Sciatic nerve (tissue), 2 donors: ENCODE results near the gene GARRE1. TPM values are rescaled to one million over a fixed set of nuclear protein-coding genes. Genes with fewer than 3 reads are reported as not detected.
A peak's percentile ranks its signal among the peaks of the same experiment; 100 is the strongest.
"Not testable (repeated sequence)": the region's sequence is repeated elsewhere in the genome, so short reads cannot be mapped to it uniquely, and the experiment has no call there.

Experiments used
- ATAC-seq: fragments of 200-7000 bp; cut with Tn5 transposase; one replicate; pipeline ENCODE4 v1.9.1; 2020; ENCODE audit warnings: mild to moderate bottlenecking, moderate library complexity
- DNase-seq: peaks from one replicate; pipeline ENCODE4 v3.0.0-alpha.2; 2020; ENCODE audit warnings: low spot score
- intact Hi-C: fragments of 100-400 bp; cut with DNase I; formaldehyde crosslinking; loops from one replicate; pipeline ENCODE4 v1.14.2; 2022
- total RNA-seq: library from RNA; stranded (reverse); fragmentation: NEBNext Ultra II Directional; extraction: Animal tissue kit (Norgen Biotek cat#: 25700); gene quantifications from one replicate; pipeline ENCODE4 v1.2.1, GENCODE V29; 2021
- donor health status: DM: no; HTN: no; CAD: no.
- donor health status: DM: no; HTN: no; CAD: no.

GARRE1 gene, protein sequence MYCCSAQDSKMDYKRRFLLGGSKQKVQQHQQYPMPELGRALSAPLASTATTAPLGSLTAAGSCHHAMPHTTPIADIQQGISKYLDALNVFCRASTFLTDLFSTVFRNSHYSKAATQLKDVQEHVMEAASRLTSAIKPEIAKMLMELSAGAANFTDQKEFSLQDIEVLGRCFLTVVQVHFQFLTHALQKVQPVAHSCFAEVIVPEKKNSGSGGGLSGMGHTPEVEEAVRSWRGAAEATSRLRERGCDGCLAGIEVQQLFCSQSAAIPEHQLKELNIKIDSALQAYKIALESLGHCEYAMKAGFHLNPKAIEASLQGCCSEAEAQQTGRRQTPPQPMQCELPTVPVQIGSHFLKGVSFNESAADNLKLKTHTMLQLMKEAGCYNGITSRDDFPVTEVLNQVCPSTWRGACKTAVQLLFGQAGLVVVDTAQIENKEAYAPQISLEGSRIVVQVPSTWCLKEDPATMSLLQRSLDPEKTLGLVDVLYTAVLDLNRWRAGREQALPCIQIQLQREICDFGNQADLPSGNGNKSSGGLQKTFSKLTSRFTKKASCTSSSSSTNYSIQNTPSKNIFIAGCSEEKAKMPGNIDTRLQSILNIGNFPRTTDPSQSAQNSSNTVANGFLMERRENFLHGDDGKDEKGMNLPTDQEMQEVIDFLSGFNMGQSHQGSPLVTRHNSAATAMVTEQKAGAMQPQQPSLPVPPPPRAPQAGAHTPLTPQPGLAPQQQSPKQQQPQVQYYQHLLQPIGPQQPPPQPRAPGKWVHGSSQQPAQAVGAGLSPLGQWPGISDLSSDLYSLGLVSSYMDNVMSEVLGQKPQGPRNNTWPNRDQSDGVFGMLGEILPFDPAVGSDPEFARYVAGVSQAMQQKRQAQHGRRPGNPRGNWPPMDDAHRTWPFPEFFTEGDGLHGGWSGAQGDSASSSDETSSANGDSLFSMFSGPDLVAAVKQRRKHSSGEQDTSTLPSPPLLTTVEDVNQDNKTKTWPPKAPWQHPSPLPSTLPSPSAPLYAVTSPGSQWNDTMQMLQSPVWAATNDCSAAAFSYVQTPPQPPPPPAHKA (N-terminal part only)
- 59.9 TPM for total RNA-seq

DNA sequence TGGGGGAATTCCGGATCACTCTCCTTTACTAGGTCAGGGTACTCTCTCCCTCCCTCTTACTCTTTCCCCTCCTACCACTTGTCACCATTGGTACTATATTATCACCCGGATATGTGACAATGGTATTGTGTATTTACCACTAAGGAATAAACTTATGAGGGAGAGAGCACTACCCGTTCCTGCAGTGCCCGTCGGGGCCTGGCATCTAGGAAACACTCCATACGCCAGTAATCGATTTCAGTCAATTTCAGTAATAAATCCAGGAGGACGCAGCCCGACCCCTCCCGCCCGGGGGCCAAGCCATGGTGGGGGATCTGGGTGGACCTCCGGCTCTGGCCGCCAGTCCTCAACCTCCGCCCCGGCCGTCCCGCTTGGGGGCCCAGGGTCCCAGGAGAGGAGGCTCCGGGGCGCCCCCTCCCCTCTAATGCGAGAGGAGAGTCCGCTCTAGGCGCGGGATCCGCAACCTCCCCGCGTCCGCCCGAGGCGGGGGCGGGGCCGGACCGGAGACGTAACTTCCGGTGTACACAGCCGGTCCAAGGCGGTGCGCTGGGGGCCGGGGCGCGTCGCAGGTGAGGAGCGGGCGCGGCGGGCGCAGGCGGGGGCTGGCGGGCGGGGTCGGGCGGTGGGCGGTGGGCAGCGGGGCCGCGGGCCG lies at the start of gene GARRE1:
GARRE1 (plus strand) TSS at position 509 of the 652 bp plus-strand sequence. CDS start 45,920 bp downstream, outside the sequence.
- ATAC-seq (peak; percentile 97), DNase-seq (peak; percentile 95)
- intact Hi-C loops = no loop called here

DNA sequence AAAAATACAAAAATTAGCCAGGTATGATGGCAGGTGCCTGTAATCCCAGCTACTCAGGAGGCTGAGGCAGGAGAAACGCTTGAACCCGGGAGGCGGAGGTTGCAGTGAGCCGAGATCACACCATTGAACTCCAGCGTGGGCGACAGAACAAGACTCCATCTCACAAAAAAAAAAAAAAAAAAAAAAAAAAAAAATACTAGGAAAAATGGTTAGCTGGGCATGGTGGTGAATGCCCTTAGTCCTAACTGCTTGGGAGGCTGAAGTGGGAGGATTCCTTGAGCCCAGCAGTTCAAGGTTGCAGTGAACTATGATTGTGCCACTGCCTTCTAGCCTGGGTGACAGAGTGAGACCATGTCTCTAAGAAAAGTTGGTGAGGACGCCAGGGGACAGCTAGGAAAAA lies 49.0 kb upstream of the GARRE1 start:
- DNase-seq, intact Hi-C loops, ATAC-seq: not testable (repeated sequence)

DNA sequence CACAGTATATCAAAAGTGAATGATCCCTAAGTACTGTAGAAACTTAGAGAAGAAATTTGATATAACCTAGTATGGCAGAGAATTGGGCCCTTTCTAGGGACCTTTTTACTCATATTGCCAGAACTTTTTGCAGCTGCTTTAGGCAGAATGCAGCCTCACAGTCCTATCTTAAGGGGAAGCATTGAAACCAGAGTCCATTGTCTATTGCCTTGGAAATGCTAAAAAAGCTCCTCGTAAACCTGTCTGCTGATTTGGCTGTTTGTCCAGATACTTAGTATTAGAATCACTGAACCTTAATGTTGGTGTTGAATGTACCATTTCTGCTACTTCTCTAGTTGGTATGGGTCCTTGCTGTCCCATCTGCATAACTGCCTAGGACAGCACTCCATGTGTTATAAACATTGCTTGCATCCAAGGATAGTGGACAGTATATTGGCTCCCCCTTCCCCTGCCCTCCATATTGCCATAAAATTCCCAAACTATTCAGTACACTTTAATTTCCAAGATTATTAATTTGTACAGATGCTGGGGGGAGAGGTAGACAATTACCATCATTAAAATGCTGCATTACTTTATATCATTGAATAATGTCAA lies 46.0 kb upstream of the GARRE1 start:
- DNase-seq = no peak

DNA sequence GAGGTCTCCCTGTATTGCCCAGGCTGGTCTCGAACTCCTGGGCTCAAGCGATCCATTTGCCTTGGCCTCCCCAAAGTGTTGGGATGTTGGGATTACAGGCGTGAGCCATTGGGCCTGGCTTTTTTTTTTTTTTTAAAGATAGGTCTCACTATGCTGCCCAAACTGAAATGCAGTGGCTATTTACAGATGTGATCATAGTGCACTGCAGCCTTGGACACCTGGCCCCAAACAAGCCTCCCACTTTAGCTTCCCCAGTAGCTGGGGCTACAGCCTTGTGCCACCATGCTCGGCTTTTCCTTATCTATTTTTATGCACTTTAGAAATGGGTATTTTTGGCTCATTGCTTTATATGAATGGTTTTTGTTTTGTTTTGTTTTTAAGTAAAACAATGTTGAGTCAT lies 44.6 kb upstream of the GARRE1 start:
- DNase-seq (no peak), ATAC-seq (no peak)
- intact Hi-C loops = no loop called here

More for the DNA sequence above, 46.0 kb upstream of the GARRE1 start:
- intact Hi-C loops = no loop called here
- no peak for ATAC-seq

DNA sequence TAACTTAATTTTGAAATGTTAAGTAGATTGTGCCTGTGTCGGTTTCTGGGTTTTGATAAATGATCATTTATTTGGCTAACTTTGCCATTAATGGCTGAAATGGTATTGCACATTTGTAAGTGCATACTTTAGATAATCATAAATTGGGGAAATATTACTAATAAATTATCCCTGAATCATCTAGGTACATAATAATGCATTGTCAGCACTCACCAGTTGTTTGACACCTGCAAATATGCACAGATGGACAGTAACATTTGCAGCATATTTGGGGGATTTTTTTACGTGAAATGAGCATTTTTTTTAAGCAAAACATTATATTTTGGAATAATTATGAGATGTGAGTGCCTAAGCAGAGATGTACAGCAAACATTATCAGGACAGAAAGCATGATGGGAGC lies 41.1 kb upstream of the GARRE1 start:
- DNase-seq (no peak), ATAC-seq (no peak)
- intact Hi-C loops = no loop called here

DNA sequence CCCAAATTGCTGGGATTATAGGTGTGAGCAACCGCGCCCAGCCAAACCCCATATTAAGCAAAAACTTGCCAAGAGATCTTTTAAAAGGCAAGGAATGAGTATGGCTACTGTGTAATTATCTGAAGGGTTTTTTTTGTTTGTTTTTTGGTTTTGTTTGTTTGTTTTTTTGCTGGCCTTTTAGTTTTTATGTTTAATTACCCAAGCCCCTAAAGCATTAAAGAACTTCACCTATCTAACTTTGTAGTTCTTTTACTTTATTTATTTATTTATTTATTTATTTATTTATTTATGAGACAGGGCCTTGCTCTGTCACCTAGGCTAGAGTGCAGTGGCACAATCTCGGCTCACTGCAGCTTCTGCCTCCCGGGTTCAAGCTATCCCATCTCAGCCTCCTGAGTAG lies 40.3 kb upstream of the GARRE1 start:
- intact Hi-C loops = no loop called here
- ATAC-seq (no peak), DNase-seq (no peak)

DNA sequence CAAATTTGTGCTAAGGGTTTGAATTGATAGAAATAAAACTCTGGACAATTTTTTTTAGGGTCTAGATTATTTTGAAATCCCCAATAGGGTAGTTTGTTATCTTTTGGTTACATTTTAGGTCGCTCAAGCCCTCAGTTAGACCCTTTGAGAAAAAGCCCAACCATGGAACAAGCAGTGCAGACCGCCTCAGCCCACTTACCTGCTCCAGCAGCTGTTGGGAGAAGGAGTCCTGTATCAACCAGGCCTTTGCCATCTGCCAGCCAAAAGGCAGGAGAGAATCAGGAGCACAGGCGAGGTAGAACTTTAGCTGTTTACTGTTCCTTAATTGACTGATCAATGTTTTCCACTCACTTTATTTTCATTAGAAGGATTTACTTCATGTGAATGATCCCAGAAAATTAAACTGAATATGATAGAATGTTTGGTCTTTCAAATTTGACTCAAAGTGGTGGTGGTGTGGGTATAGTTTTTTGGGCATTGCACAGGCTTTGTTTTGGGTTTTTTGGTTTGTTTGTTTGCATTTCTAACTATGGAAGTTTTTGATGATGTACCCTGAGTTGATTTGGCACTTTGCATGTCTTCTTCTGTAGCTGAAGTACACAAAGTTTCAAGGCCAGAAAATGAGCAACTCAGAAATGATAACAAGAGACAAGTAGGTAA lies 39.2 kb upstream of the GARRE1 start:
- intact Hi-C loops = no loop called here
- DNase-seq = no peak
- ATAC-seq = no peak

DNA sequence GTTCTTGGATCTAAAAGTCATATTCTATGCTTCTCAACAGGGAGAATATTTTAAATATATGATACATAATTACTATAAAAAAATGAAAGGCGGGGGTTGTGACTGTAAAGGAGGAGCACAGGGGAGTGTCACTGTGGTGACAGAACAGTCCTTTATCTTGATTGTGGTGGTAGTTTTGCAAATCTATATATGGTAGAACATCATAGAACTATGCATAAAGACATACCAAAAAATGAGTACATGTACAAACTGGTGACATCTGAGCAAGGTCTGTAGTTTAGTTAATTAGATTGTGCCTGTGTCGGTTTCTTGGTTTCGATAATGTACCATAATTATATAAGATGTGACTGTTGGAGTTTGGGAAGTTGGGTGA lies 38.7 kb upstream of the GARRE1 start:
- no peak for ATAC-seq
- intact Hi-C loops = no loop called here
- DNase-seq = no peak

DNA sequence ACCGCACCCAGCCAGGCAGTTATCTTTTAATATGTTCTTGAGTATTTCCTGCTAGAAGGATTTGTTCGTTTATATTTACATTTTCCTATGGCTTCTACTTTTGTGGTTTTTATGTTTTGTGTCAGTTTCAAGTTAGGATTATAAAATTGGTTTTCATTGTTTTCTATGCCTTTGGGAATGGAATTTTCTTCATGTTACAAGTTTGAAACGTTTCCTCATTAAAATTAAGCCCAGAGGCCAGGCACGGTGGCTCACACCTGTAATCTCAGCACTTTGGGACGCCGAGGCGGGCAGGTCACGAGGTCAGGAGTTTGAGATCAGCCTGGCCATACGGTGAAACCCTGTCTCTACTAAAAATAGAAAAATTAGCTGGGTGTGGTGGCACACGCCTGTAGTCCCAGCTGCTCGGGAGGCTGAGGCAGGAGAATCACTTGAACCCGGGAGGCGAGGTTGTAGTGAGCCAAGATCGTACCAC lies 37.6 kb upstream of the GARRE1 start:
- DNase-seq, intact Hi-C loops, ATAC-seq: not testable (repeated sequence)

DNA sequence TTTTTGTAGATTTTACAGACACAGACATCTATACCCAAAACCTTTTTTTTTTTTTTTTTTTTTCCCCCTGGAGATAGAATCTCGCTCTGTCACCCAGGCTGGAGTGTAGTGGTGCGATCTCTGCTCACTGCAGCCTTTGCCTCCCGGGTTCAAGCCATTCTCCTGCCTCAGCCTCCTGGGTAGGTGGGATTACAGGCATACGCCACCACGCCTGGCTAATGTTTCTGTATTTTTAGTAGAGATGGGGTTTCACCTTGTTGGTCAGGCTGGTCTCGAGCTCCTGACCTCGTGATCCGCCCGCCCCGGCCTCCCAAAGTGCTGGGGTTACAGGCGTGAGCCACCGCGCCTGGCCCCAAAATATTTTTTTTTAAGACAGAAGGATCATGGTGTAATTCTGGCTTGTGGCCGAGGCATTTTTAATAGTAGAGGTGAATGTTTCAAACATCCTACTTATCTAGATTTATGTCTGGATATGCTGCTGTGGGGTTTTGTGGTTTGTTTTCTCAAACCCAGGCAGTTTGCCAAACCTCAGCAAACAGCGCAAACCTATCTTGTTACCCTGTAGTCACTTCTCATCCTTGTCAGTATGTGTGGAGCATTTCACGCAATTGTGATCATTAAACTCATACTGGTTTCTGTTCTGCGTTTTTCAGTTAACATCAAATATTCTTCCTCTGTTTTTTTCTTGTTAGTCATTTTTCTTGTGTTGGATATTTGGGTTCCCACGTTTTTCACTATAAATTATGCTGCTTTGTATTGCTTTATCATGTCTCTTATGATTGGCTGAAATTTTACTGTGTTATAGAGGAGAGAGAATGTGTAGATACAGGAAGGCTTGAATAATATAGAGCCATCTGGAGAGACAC lies 36.2 kb upstream of the GARRE1 start:
- intact Hi-C loops = no loop called here
- ATAC-seq = peak; percentile 84
- DNase-seq = no peak

DNA sequence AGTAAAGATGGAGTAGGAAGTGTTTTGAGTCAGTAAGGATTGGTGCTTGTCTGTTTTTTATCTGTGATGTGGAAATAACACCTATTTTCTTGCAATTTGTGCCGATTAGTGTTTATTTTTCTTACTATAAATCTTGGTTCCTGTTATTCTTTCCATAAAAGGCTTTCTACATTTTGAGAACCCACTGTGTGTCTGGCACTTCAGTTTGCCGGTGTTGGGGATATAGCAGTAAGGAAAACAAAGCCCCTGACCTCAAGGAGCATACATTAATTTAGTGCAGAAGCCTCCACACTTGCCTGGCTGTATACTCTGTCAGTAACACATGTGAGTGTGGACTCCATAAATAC lies 35.6 kb upstream of the GARRE1 start:
- no peak for ATAC-seq
- intact Hi-C loops = no loop called here
- no peak for DNase-seq

DNA sequence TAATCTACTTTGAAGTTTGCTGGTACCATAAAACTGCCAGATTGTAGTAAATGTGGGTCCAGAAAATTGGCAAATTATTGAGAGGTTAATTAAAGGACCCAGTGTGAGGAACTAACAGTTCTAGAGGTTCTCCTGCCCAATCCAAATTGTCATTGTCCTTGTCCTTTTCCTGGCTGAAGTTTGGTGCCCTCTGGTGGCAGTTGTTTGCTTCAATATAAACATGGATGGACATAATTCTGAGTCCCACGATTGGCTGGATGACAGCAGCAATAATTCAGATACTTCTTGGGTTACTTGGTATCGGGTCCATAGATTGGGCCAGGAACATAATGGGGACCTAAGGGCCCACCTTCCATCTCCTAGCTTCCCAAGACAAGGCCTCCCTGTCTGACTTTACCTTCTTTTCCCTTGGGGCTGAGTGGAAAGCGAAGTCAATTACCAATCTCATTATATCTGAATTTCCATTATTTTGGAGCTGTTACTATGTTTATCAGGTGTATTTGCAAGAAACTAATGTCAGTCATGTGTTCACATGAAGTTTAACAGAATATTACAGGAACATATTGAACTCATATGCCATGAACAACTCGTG lies 33.8 kb upstream of the GARRE1 start:
- DNase-seq (peak; percentile 73), ATAC-seq (no peak)
- intact Hi-C loops = no loop called here

DNA sequence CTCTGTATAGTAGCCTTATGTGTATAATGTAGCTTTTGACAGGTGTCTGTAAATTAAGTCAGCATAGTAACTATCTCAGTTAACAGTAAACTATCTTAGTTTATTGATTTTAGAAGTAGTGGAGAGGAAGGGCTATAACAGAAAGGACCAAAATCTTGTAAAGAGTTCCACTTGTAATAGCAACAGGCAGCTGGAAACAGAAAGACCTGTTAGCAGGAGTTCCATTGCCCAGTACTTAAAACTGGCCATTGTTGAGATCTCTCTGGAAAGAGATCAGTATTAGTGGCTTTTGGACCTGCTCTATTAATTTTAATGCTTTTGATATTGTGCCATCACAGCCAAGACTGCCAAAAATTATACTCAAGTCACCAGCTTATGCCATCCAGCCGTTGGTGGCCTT lies 32.0 kb upstream of the GARRE1 start:
- no peak for DNase-seq
- intact Hi-C loops = no loop called here
- ATAC-seq = no peak

DNA sequence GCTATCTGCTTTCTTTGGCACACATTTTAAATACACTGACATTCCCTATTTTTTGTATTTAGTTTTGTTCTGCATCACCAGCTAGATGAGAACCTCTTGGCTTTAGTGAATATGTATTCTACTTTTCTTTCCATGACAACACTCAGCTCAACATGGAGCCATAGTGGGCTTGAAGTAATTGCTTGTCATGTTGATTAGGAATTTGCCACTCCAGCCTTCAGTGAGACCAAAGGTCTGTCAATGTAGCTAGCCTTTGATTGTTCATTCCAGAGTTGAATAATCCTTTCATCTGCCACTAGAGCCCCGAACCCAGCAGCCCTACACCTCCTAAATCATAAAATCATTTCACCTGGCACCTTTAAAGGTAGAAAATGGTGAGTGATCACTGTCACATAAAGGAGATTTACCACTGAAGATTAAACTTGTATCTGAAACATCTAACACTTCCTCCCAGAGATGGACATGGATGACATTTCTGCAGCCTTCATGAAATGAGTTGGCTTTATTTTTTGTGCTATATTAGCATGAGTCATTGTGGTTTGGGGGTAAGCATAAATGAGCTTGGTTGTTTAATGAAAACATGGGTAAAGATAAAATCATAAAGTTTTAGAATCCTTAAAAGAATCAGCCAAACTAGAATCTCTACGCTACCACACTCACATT lies 29.2 kb upstream of the GARRE1 start:
- ATAC-seq = no peak
- intact Hi-C loops = no loop called here
- no peak for DNase-seq

DNA sequence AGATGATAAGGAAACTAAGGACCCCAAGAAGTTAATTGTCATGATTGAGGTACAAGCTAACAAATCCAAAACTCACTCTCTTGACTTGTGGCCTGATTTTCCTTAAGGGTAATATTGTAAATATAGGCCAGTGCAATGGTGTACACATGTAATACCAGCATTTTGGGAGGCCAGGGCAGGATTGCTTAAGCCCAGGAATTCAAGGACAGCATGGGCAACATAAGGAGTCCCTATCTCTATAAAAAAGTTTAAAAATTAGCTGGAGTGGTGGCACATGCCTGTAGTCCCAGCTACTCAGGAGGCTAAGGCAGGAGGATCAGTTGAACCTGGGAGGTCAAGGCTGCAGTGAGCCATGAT lies 28.7 kb upstream of the GARRE1 start:
- DNase-seq = no peak
- intact Hi-C loops = no loop called here
- ATAC-seq = no peak

DNA sequence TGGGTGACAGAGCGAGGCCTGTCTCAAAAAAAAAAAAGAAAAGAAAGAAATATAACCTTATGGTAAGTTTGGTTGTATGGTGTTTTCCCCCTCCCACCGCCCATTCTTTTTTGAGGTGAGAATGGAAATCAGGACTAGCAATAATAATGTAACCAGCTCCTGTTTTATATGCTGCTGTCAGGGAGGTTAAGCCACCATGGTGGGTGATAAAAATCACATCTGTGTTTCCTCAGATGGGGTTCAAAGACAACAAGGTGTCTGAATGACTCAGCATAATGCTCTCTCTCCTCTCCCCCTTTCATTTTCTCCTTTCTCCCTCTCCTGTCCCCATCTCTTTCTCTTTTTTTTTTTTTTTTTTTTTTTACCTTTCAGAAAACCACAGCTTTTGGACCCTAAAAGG lies 28.3 kb upstream of the GARRE1 start:
- intact Hi-C loops = no loop called here
- no peak for DNase-seq
- no peak for ATAC-seq

DNA sequence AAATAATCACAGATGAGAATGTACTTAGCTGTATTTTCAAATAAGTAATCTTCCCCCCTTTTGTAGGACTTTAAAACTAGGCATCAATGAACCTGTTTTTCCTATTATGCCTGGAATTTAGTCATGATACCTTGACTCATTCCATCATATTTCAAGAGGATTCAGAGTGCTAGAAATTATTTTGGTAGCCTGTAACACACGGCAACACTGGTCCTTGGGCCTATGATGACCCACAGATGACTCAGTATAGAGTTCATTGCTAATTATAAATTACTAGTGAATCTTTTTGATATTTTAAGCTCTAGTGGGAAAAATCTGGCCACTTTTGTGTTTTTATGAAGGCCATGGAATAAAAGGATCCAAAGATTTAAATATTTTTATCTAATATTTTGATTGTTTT lies 26.0 kb upstream of the GARRE1 start:
- intact Hi-C loops = no loop called here
- DNase-seq (no peak), ATAC-seq (no peak)
